Tibial artery (tissue), 4 donors: ENCODE measurements around the gene KLHL36.

Experiments
- DNase-seq, 2 donors: peaks; one replicate each; pipeline ENCODE4 v3.0.0-alpha.2; 2019
- H3K27ac ChIP-seq, 2 donors: fragments of 200-600 bp; sonication (generic) in 1 of 2; 1 replicate in 1 of 2; 2 replicates in 1 of 2; pipeline ENCODE4 v1.5.1; 2018 to 2019; ENCODE audit warnings: mild to moderate bottlenecking in 1 of 2
- H3K27me3 ChIP-seq, 2 donors: fragments of 200-600 bp; sonication (generic) in 1 of 2; one replicate each; pipeline versions ENCODE4 v1.5.1 to v1.6.0; 2016 to 2019
- H3K36me3 ChIP-seq, 3 donors: fragments of 200-600 bp; sonication (generic) in 2 of 3; one replicate each; pipeline ENCODE4 v1.5.1; 2016 to 2019; ENCODE audit warnings: mild to moderate bottlenecking in 2 of 3
- H3K4me1 ChIP-seq, 4 donors: fragments of 200-600 bp; sonication (generic) in 2 of 4; 1 replicate in 3 of 4; 2 replicates in 1 of 4; pipeline ENCODE4 v1.5.1; 2016 to 2019
- H3K4me3 ChIP-seq, 2 donors: fragments of 200-600 bp; sonication (generic) in 1 of 2; 1 replicate in 1 of 2; 2 replicates in 1 of 2; pipeline ENCODE4 v1.5.1; 2018 to 2019; ENCODE audit warnings: mild to moderate bottlenecking in 2 of 2
- H3K9me3 ChIP-seq, 3 donors: fragments of 200-600 bp; sonication (generic) in 1 of 3; one replicate each; pipeline ENCODE4 v1.5.1; 2016 to 2019
- intact Hi-C: fragments of 100-400 bp; cut with DNase I; formaldehyde crosslinking; loops from one replicate; pipeline ENCODE4 v1.15.0; 2023; ENCODE audit warnings: low total_unique reads
- TF ChIP-seq, protein P1 (sequence below), 2 experiments: fragments of 200-600 bp in 1 of 2; fragments of 450-650 bp in 1 of 2; IDR thresholded peaks; one replicate each; pipeline ENCODE4 v1.5.1; 2017 to 2019; ENCODE audit warnings: antibody characterized with exemption in 2 of 2, mild to moderate bottlenecking in 1 of 2, moderate library complexity in 1 of 2

Gene KLHL36

DNA sequence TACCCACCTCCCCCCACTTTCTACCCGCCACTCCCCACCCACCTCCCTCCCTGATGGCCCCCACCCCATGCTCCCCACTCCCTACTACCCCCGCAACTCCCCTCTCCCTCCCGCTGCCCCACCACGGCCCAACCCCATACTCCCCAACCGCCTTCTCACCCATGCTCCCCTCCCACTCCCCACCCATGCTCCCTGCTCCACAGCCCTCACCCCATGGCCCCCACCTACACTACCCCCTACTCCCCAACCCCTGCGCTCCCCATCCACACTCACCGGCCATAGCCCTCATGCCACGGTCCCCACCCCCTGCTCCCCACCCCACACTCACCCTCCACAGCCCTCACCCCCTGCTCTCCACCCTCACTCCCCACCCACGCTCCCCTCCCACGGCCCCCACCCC, 44.4 kb upstream of the KLHL36 start:
- intact Hi-C loops, result loop anchor here (5.0 kb wide), 2 partner anchors 72 to 1852 kb away; no protein-coding TSS in a partner anchor
- Histone ChIP-seq H3K9me3 (peaks cover 0 to 5% (median 0%) of the 10 kb centered on the region in 3 donors), H3K4me3 (no peak overlapping the region), H3K36me3 (no peaks in the 10 kb centered on the region), H3K4me1 (peaks cover 6 to 26% (median 20%) of the 10 kb centered on the region in 4 donors), H3K27ac (peak overlapping the region; percentile 51 to 68), H3K27me3 (no peaks in the 10 kb centered on the region)
- no peak for DNase-seq
- TF ChIP-seq, protein P1, sequence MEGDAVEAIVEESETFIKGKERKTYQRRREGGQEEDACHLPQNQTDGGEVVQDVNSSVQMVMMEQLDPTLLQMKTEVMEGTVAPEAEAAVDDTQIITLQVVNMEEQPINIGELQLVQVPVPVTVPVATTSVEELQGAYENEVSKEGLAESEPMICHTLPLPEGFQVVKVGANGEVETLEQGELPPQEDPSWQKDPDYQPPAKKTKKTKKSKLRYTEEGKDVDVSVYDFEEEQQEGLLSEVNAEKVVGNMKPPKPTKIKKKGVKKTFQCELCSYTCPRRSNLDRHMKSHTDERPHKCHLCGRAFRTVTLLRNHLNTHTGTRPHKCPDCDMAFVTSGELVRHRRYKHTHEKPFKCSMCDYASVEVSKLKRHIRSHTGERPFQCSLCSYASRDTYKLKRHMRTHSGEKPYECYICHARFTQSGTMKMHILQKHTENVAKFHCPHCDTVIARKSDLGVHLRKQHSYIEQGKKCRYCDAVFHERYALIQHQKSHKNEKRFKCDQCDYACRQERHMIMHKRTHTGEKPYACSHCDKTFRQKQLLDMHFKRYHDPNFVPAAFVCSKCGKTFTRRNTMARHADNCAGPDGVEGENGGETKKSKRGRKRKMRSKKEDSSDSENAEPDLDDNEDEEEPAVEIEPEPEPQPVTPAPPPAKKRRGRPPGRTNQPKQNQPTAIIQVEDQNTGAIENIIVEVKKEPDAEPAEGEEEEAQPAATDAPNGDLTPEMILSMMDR (IDR thresholded peaks at IDR 0.05), result no peak

DNA sequence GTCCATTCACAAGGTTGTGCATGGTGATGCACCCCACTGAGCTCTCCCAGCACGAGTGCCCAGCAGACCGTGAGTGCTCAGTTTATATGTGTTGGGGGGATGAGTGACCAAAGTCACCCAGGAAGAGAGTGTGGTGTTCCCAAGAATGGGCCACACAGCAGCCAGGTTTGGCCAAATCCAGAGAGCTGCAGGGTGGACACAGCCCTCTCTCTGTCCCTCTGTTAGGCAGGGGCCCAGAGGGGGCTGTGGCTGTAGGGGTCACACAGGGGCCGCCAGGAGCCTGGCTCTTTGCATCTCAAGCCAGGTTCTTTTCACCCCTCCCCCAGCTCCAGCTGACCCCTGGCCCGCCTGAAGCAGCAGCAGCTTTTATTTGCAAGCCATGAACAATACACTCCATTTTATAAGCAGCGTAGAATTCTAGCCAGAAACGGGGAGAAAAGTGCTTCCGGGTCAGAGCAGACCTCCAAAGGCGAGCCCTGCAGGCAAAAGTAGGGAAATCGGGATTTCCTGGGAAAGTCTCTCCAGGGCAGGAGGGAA, 43.8 kb upstream of the KLHL36 start:
- Histone ChIP-seq H3K9me3 (peaks cover 0 to 5% (median 0%) of the 10 kb centered on the region in 3 donors), H3K4me3 (no peak overlapping the region), H3K27me3 (no peaks in the 10 kb centered on the region), H3K27ac (no peak overlapping the region), H3K36me3 (no peaks in the 10 kb centered on the region), H3K4me1 (peaks cover 6 to 20% (median 17%) of the 10 kb centered on the region in 4 donors)
- TF ChIP-seq, protein P1 (IDR thresholded peaks at IDR 0.05), result no peak
- DNase-seq, result no peak
- intact Hi-C loops, result loop anchor here (5.0 kb wide), 2 partner anchors 72 to 1852 kb away; no protein-coding TSS in a partner anchor

GRCh38 chr16:84605339-84605848, 42.9 kb upstream of the KLHL36 start:
- Histone ChIP-seq H3K27me3 (no peaks in the 10 kb centered on the region), H3K9me3 (peaks cover 0 to 5% (median 0%) of the 10 kb centered on the region in 3 donors), H3K4me3 (no peak overlapping the region), H3K4me1 (peaks cover 6 to 15% (median 11%) of the 10 kb centered on the region in 4 donors), H3K36me3 (no peaks in the 10 kb centered on the region), H3K27ac (no peak overlapping the region)
- TF ChIP-seq, protein P1 (IDR thresholded peaks at IDR 0.05), result no peak
- DNase-seq, result no peak
- intact Hi-C loops, result no loop called here

- TF ChIP-seq, protein P1 (IDR thresholded peaks at IDR 0.05), result no peak
- H3K27me3 ChIP-seq, result no peaks in the 10 kb centered on the region
- no peak overlapping the region for H3K4me3 ChIP-seq
- no peaks in the 10 kb centered on the region for H3K36me3 ChIP-seq
- H3K4me1 ChIP-seq, result peaks cover 6 to 19% (median 11%) of the 10 kb centered on the region in 4 donors
- DNase-seq, result no peak
- peaks cover 0 to 5% (median 0%) of the 10 kb centered on the region in 3 donors for H3K9me3 ChIP-seq
- no peak overlapping the region for H3K27ac ChIP-seq
- intact Hi-C loops, result no loop called here
These were observed 42.0 kb upstream of the KLHL36 start for GRCh38 chr16:84606081-84606875.

DNA sequence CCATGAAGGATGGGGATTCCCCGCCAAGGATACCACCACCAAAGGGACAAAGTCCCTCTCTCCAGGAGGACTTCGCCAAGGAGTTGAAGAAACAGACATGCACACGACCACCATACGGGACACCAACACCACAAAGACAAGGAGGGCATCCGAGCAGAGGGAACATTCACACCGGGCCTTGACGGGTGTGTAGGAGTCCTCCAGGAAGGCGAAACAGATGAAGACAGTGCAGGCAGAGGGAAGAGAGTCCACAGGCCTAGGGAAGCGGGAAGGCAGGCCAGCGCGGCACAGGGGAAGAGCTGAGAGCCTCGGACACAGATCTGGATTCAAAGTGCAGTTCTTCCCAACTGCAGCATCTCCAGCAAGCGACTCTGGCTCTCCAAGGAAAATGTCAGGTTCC, 41.2 kb upstream of the KLHL36 start:
- H3K27me3 ChIP-seq, result no peaks in the 10 kb centered on the region
- peaks cover 6 to 24% (median 12%) of the 10 kb centered on the region in 4 donors for H3K4me1 ChIP-seq
- no peaks in the 10 kb centered on the region for H3K36me3 ChIP-seq
- H3K9me3 ChIP-seq, result peaks cover 0 to 5% (median 0%) of the 10 kb centered on the region in 3 donors
- TF ChIP-seq, protein P1 (IDR thresholded peaks at IDR 0.05), result no peak
- no peak overlapping the region for H3K4me3 ChIP-seq
- H3K27ac ChIP-seq, result no peak overlapping the region
- intact Hi-C loops, result no loop called here
- DNase-seq, result no peak
